GM18870 (cell line): Measurements from ENCODE around the gene SMIM12.

ENCODE experiments used
- ATAC-seq: cut with Tn5 transposase; IDR thresholded peaks from one replicate; pipeline ENCODE4 v1.9.1; 2021; ENCODE audit warnings: moderate library complexity; ENCODE audit not compliant: unreplicated experiment

SMIM12 gene, protein sequence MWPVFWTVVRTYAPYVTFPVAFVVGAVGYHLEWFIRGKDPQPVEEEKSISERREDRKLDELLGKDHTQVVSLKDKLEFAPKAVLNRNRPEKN

GRCh38 chr1:34859446-34860200, at the start of gene SMIM12:
SMIM12 (minus strand) TSS chr1:34859749; CDS start chr1:34855977, 3,772 bp downstream.
- ATAC-seq = peak; percentile 75

- ATAC-seq = no peak
Measured at GRCh38 chr1:34908369-34908768, 48.8 kb upstream of the SMIM12 start.

GRCh38 chr1:34907487-34908090, 48.0 kb upstream of the SMIM12 start:
- ATAC-seq = no peak

DNA sequence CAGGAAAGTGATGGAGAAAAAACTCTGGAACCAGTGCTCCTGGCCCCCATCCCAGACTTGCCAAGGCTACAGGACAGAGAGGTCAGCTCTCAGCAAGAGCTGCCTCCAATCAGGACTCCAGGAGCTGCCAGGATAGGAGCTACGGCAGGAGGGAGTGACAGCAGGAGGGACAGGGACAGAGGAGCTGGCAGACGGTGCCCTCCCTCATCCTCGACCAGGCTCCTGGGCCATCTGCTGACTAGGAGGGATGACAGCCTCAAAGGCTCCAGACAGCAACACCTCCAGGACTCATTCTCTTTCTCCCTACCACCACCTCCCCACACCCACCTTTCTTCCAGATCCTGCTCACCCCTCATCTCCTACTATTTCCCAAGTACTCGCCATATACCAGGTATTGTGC, 47.2 kb upstream of the SMIM12 start:
- no peak for ATAC-seq

GRCh38 chr1:34906222-34906621, 46.7 kb upstream of the SMIM12 start:
- ATAC-seq = no peak

DNA sequence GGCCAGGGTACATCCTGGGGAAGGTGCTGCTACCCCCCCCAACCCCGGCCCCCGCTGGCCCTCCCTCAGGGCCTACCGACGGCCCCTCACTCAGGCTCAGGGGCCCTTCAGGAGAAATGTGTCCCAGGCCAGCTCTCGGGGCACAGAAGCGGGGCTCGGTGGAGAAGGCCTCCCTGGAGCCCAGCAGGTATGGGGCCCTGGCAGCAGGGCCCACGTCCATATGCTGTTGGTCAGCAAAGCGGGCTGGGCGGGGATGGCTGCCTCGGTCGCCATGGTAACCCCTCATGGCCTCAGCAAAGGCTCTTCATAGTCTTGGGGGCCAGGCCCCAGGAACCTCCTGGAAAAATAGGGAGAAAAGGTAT, 45.5 kb upstream of the SMIM12 start:
- ATAC-seq = no peak

- no peak for ATAC-seq
Measured at GRCh38 chr1:34904236-34905097, 44.9 kb upstream of the SMIM12 start.

GRCh38 chr1:34901919-34902318, 42.4 kb upstream of the SMIM12 start:
- ATAC-seq = no peak

- no peak for ATAC-seq
Measured at GRCh38 chr1:34900775-34901502, 41.4 kb upstream of the SMIM12 start.

GRCh38 chr1:34899906-34900305, 40.4 kb upstream of the SMIM12 start:
- no peak for ATAC-seq

DNA sequence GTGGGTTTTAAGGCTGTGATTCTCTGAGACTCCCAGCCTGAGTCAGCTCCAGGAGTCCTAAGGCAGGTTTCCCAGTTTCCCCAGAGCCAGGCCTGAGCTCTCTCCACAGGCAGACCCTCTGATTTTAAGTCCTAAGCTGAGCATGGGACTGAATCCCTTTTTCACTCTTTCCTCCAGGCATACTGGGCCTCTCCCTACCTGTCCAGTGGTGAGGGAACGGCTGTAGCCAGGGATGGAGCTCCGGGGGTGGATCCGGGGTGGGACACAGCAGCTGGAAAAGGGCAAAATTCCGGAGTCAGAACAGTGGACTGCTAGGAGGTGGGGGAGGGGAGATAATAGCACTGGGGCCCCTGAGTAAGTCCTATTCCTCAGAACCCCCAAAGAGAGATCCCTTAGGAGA, 39.9 kb upstream of the SMIM12 start:
- ATAC-seq = no peak

- no peak for ATAC-seq
Measured at GRCh38 chr1:34898330-34898761, 38.8 kb upstream of the SMIM12 start.

DNA sequence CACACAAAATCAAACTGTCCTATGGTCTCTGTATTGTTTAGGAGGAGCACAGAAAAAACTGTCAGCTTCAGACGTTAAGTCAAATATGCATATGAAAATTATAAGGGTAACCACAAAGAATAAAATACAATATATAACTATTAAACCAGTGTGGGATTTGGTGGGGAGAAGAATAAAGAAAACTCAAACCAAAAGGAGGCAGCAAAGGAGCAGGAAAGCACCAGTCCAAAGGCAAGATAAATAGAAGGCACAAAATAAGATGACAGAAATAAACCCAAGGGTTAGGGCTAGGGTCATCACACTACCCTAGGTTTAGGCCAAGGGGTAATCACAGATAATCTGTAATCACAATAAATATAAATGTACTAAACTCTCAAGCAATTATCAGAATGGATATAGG, 37.1 kb upstream of the SMIM12 start:
- ATAC-seq = no peak

DNA sequence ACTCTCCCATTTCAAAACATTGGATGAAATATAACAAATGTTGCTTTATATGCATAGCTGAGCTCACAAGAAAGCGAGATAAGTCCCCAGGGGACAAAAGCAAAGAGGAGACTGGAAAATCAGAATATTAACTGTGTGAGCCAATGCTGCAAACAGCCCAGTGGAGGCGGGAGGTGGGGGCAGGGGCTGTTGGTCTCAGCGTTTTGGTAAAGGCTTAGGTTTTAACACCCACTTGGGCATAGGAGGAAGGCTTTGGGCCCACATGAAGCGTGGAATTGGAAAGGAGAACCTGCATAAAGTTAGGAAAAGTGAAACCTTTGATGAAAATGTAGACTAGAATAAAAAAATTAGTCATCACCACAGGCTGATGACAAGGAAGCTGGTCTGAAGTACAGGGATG, 30.2 kb upstream of the SMIM12 start:
- ATAC-seq = no peak

GRCh38 chr1:34887593-34887992, 28.0 kb upstream of the SMIM12 start:
- no peak for ATAC-seq

- ATAC-seq = no peak
Measured at GRCh38 chr1:34885405-34886247, 26.1 kb upstream of the SMIM12 start.

- ATAC-seq = no peak
Measured at GRCh38 chr1:34884961-34885360, 25.4 kb upstream of the SMIM12 start.

- ATAC-seq = no peak
Measured at GRCh38 chr1:34884536-34884935, 25.0 kb upstream of the SMIM12 start.

DNA sequence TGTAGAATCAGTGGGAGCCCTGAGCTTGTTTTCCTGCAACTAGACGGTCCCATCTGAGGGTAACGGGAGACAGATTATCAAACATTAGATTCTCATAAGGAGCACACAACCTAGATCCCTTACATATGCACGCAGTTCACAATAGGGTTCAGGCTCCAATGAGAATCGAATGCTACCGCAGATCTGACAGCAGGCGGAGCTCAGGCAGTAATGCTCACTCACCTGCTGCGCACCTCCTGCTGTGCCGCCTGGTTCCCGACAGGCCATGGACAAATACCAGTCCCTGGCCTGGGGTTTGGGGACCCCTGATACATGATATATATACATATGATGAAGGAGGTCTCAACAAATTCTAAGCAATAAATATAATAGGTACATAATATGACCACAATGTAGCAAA, 19.7 kb upstream of the SMIM12 start:
- no peak for ATAC-seq

- no peak for ATAC-seq
Measured at GRCh38 chr1:34876406-34876805, 16.9 kb upstream of the SMIM12 start.
